Gastrocnemius medialis (tissue), 4 donors: ENCODE data around the gene CTIF.

Experiments
- POLR2A ChIP-seq, 2 donors: fragments of 450-650 bp; IDR thresholded peaks; one replicate each; pipeline ENCODE4 v1.6.1; 2017; ENCODE audit warnings: antibody characterized with exemption in 2 of 2, mild to moderate bottlenecking in 2 of 2, moderate library complexity in 2 of 2
- TF ChIP-seq, protein P1 (sequence below), 5 experiments: fragments of 450-650 bp in 3 of 5; fragments of 200-600 bp in 2 of 5; sonication (generic) in 2 of 5; IDR thresholded peaks in 4 of 5; conservative IDR thresholded peaks in 1 of 5; 1 replicate in 4 of 5; 2 replicates in 1 of 5; pipeline ENCODE4 v1.5.1; 2016 to 2019; ENCODE audit warnings: antibody characterized with exemption in 5 of 5, mild to moderate bottlenecking in 3 of 5, moderate library complexity in 3 of 5

GRCh38 chr18:48574667-48575300 is 36.0 kb downstream of the CTIF start:
- no peak for TF ChIP-seq POLR2A (IDR thresholded peaks at IDR 0.05)
- TF ChIP-seq, protein P1, sequence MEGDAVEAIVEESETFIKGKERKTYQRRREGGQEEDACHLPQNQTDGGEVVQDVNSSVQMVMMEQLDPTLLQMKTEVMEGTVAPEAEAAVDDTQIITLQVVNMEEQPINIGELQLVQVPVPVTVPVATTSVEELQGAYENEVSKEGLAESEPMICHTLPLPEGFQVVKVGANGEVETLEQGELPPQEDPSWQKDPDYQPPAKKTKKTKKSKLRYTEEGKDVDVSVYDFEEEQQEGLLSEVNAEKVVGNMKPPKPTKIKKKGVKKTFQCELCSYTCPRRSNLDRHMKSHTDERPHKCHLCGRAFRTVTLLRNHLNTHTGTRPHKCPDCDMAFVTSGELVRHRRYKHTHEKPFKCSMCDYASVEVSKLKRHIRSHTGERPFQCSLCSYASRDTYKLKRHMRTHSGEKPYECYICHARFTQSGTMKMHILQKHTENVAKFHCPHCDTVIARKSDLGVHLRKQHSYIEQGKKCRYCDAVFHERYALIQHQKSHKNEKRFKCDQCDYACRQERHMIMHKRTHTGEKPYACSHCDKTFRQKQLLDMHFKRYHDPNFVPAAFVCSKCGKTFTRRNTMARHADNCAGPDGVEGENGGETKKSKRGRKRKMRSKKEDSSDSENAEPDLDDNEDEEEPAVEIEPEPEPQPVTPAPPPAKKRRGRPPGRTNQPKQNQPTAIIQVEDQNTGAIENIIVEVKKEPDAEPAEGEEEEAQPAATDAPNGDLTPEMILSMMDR (IDR thresholded peaks at IDR 0.05 in 4 of 5, conservative IDR thresholded peaks at IDR 0.05 in 1 of 5), result no peak
